Measurements from ENCODE around the gene MEF2A. TPM values are rescaled to one million over a fixed set of nuclear protein-coding genes. Genes with fewer than 3 reads are reported as not detected.

The MEF2A gene
- total and polyA plus RNA-seq, 9 of the 15 experiments (the other 6 are each of a cell fraction or from before 2014, with no cell fraction given), result 1.6 to 18.7 (median 8.7) TPM

DNA sequence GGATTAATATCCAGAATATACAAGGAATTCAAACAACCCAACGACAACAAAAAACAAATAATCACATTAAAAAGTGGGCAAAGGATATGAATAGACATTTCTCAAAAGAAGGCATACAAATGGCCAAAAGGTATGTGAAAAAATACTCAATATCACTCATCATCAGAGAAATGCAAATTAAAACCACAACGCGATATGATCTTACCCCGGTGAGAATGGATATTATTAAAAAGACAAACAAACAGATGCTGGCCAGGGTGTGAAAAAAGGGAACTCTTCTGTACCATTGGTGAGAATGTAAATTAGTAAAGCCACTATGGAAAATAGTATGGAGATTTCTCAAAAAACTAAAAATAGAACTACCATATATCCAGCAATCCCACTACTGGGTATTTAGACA is 43.5 kb upstream of the MEF2A start (continued):
- TF ChIP-seq TFE3 (CRISPR knock-in tag; IDR thresholded peaks at IDR 0.05), result no peak
- no peak for TF ChIP-seq MEF2A (IDR thresholded peaks at IDR 0.05; ENCODE audit: control insufficient read depth, low read depth, low read length)

DNA sequence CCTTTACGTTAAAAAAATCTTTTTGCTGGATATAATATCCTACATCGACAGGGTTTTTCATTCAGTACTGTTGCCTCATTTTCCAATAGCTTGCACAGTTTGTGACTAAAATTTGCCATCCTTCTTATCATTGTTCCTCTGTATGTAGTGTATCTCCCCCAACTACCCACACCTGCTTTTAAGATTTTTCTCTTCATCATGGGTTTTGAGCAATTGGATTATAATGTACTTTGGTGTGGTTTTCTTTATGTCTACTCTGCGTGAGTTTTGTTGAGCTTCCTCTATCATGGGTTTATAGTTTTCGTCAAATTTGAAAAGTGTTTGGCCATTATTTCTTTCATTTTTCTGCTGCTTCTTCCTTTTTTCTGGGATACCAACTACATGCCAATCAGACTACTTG is 39.6 kb upstream of the MEF2A start:
- BruUV-seq (replicated peaks), result no TSS peak
- 0% methylated on average over 4 of the region's 4 CpGs for WGBS (ENCODE audit: insufficient coverage, low coverage, missing lambda C conversion rate)
- H3K9me1 ChIP-seq (ENCODE audit: control insufficient read depth, insufficient read depth, low read length), result no peaks in the 10 kb centered on the region
- no peaks in the 10 kb centered on the region for H3K4me1 ChIP-seq (replicated peaks in 1 of 2; ENCODE audit: control insufficient read depth in 2 of 2, insufficient read depth in 2 of 2, low read length in 2 of 2)
- CTCF ChIA-PET (ENCODE audit: low intra/inter-chr PET ratio), result no interaction called here
- TF ChIP-seq TCF3 (CRISPR knock-in tag; IDR thresholded peaks at IDR 0.05), result no peak
- TF ChIP-seq ZSCAN32 (CRISPR knock-in tag; IDR thresholded peaks at IDR 0.05), result no peak
- TF ChIP-seq TCF7L2 (IDR thresholded peaks at IDR 0.05; ENCODE audit: low read depth, low read length), result no peak
- in situ Hi-C loops (cut with MboI) (no loop called here), intact Hi-C loops (cut with micrococcal nuclease) (no loop called here)
- no peaks in the 10 kb centered on the region for H3K27me3 ChIP-seq (ENCODE audit: control insufficient read depth in 2 of 2, insufficient read depth in 2 of 2, low read length in 2 of 2)
- no peaks in the 10 kb centered on the region for H3K79me2 ChIP-seq (ENCODE audit: control insufficient read depth, insufficient read depth, low read length)
- POLR2A ChIA-PET, result interaction anchor here (1.2 kb wide), 1 partner anchor 15 kb away, joined by 4 read pairs; no protein-coding TSS in a partner anchor
- H3K27ac ChIP-seq (ENCODE audit: extremely low read depth, low read depth, low read length), result no peak overlapping the region
- no peak overlapping the region for H3K4me2 ChIP-seq (ENCODE audit: insufficient read depth, low read length)
- ATAC-seq (no peak), DNase-seq (ENCODE audit: extremely low read depth in 1 of 4, low spot score in 3 of 4) (no peak), FAIRE-seq (no peak)
- H3K4me3 ChIP-seq, result no peak overlapping the region
- H4K20me1 ChIP-seq (replicated peaks; ENCODE audit: control insufficient read depth, insufficient read depth, low read length), result no peaks in the 10 kb centered on the region
- no peak overlapping the region for H3K9ac ChIP-seq (ENCODE audit: insufficient read depth in 1 of 2, low read depth in 2 of 2, low read length in 2 of 2)
- no peak overlapping the region for H2AFZ ChIP-seq (ENCODE audit: low read depth, low read length)
- H3K9me3 ChIP-seq (replicated peaks; ENCODE audit: control insufficient read depth, insufficient read depth, low read depth, low read length), result no peaks in the 10 kb centered on the region; the same call in 1 of the 2 replicates
- H3K36me3 ChIP-seq (ENCODE audit: control insufficient read depth, insufficient read depth, low read length), result no peaks in the 10 kb centered on the region

Measured in K562 (cell line).